Stimulated activated naive CD8-positive, alpha-beta T cell treated with anti-CD3 and anti-CD28 coated beads, Interleukin-15, Interleukin-2, amounts not matched to agents 100 U/mL and 50 U/mL, for 24 hours (primary cell): ENCODE measurements around the gene SLC4A1AP.

Experiments used
- ATAC-seq: fragments of 150-1000 bp; cut with Tn5 transposase; one replicate; pipeline ENCODE4 v1.10.0; 2021
- DNase-seq: peaks from one replicate; pipeline ENCODE4 v3.0.0; 2021

SLC4A1AP gene

DNA sequence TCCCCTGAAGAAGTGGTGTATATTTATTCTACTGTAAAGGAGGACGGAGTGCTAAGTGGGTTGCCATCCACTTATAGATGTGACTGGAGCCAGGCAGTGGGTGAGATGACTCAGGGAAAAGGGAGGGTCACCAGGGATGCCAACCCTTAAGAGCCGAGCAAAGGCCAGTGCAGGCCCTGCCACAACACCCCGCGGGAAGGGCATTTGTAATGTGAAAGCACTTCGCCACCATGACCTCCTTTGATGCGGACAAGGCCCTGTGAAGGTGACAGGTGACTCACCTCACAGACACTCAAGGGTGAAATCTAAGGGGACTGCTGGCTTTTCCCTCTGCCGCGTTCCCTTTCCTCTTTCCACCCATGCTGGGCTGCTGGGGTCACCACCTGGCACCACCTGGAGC, 57.6 kb downstream of the SLC4A1AP start:
- DNase-seq (peak; percentile 44), ATAC-seq (peak; percentile 41)

DNA sequence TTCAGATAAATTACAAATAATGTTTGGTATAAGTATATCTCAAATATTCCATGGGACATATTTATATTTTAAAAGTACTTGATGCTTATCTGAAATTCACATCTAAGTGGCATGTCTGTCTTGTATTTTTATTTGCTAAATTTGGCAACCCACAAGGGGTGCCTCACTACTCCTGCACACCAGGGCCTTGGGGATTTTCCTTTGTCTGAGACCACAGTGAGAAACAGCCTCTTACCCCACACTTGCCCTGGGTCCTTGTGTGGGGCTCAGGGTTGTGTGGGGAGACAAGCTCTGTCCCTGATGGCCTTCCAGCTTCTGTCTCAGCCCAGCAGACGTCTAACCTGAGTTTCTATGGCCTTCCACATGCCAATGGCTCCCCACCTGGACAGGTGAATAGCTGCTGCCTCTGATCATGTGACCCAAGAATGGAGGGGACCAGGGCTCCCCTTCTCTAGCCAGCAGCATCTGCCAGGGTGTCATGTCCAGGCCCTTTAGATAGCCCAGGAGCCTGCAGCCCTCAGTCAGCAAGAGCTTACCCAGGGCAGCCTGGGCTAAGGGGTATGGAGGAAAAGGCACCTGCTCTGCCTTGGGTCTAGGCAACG, 58.3 kb downstream of the SLC4A1AP start:
- ATAC-seq: no peak

DNA sequence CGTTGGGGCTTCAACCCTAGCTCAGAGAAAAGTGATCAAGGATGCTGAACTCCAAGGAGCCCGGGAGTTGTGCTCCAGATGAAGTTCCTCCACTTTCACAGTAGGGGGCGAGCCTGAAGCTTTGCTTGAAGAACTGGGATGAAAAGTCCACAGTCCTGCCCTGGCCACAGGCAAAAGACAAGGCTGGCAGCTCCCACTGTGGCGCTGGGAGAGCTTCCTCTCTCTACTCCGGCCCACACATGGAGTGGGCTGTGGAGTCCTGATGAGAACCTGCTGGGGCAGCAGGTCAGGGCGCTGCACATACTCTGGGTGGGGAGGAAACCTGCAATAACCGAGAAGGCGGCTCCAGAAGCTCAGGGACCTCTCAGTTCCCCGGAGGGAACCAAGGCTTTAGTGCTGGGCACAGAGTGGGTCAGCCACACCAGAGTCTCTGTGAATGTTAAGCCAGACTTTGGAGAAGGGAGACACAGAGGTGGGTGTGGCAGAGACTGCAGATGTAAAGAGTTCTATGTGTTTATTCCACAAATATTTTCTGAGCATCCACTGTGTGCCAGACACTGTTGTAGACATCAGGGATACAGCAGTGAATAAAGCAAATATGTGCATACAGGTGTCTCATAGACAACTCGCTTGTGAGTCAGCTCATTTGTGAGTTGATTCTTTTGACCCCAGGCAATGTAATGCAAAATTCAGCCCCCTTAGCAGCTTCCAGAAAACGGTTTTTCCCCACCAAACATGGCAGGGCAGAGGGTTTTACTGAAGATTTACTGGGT, 59.9 kb downstream of the SLC4A1AP start:
- DNase-seq: peak; percentile 37
- ATAC-seq: peak; percentile 11

More for the DNA sequence above, 58.3 kb downstream of the SLC4A1AP start:
- DNase-seq: no peak

DNA sequence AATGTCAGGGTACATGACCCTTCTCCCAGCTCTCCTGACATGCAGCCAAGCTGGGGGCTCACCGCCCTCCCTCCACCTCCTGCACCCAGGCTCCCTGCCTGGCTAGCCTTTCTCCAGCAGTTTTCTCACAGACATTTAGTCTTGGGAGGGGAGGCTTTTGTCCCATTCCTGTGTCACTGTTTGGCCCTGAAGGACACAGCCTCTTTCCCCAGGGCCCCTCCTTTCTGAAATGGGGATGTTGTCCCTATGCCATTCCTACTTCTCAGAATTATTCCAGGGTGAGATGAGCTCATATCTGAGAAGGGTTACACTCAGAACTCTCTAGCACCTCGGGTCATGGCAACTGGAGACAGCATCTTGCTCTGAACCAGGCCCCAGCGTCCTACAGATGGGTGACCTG, 60.5 kb downstream of the SLC4A1AP start:
- ATAC-seq (no peak), DNase-seq (no peak)

DNA sequence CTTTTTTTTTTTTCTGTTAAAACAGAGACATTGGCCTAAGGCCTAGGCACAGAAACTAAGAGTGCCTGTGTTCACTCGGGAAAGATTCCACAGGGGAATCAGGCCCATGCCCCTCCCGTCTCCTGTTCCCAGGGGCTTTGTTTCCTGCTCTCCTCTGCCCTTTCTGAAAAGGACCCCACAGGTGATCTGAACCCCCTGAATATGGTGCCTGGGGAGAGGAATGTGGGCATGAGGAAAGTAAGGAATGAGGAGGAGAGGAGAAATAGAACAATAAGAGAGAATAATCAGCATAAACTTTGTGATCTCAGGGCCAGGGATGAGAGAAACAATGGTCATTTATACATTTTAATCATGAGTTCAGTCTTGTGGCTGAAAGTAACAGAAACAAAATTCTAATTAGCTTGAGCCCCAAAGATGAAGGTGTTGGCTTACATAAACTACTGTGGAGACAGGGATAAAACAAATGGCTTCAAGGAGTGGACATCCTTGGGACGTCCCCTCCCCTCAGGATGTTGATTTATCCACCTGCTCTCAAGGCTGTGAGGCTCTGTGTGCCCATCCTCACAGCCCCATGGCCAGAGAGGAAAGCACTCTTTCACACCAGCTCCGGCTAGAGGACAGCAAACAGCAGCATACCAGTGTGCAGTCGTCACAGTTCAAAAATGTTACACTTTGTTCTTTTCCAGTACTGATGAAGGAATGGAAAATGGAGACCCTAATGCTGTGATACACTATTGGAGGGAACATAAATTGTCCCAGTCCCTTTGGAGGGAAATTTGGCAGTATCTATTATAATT, 61.4 kb downstream of the SLC4A1AP start:
- no peak for ATAC-seq

DNA sequence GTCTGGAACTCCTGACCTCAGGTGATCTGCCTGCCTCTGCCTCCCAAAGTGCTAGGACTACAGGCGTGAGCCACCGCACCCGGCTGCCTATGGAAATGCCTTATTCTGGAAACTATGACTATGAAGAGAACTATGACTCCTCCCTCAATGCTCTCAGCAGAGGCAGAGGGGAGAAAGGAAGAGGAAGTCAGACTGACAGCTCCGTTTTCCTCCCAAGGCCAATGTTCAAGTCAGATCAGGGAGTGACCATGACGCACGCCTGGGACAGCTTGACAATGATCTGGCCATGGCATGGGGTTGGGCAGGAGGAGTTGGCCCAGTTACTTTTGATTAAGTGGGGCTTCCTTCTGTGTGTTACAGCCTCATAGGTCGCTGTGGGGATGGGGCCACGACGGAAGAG, 63.6 kb downstream of the SLC4A1AP start:
- DNase-seq (no peak), ATAC-seq (no peak)

More for the DNA sequence above, 61.4 kb downstream of the SLC4A1AP start:
- no peak for DNase-seq

DNA sequence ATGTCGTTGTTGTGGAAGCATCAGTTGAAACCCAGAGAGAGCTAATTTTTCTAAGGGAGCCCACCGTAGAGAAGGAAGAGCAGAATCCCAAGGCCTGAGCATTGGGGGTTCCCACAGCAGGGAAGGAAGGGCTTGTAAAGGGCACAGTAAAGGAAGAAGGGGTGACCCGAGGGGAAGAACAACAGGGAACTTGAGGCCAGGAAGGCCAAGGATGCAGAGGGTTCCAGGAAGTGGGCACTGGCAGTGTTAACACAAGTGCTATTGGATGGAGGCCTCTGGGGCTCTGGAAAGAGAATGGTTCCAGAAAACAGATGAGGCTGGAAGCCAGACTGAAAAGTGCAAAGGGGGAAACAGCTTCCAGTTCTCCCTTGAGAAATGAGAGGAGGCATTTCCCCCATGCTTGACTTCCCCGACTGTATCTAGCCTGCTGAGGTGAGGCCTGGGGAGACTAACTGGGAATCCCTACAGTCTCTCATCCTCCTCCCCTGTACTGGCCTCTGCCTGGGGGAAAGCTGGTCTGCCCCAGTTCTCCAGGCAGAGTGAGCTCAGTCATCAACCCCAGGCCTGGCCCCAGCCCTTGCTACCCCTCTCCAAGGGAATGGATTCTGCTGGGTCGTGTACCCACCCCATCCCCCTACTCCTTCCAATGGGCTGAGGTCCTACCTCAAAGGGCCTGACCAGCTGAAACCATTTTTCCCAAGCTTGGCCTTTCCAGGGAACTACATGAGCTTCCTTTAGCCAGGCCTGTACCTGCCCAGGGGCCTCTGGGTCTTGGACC, 64.6 kb downstream of the SLC4A1AP start:
- ATAC-seq: no peak
- DNase-seq: no peak

DNA sequence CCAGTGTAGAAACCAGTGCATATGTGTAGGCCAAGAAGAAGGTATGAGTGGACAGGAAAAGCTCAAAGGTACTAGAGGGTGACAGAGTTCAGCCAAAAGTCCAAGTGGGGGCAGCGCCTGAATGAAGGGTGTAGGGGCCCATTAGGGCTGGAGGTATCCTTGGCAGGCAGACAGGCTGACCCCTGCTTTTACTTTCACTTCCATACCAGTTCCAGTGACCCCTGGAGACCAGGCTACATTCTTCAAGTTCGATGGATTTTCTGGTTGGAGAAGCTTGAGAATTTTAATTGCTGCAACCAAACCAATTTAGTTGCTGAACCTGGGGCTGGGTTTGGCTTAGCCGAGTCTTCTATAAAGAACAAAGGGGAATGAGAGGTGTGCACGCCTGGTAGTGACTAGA, 65.5 kb downstream of the SLC4A1AP start:
- no peak for ATAC-seq
- DNase-seq: no peak

DNA sequence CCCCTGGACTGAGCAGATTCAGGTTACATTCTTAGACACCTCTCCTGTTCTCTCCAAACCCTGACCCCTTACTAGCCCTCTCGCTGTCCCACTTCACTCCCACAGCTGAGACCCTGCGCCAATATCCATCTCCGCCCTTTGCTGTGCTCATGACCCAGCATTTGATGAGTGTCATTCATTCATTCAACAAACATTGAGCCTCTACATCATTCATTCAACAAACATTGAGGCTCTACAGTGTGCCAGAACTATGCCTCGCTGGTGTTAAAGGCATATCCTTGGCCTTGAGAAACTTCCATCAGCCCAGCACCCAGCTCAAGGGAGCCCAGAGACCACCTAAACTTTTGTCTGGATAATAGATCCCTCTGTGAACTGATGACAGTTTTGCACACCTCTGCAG, 65.9 kb downstream of the SLC4A1AP start:
- DNase-seq (no peak), ATAC-seq (no peak)

DNA sequence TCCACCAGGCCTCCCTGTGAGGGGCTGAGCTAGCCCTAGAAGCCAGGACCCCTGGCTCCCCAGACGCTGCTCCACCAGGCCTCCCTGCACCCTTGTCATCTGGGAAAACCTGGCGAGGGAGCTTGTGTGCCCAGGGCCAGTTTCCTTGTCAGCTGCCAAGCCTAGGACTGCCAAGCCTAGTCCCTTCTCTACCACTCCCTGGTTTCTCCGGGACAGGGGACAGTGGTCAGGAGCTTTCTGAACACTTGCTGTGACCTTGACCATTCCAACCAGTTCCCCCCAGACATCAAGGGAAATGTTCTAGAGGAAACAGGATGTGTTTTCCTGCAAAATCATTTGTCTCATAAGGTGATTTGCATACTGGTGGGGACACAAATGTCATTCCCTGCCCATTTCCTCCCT, 66.6 kb downstream of the SLC4A1AP start:
- DNase-seq: no peak
- ATAC-seq: no peak

DNA sequence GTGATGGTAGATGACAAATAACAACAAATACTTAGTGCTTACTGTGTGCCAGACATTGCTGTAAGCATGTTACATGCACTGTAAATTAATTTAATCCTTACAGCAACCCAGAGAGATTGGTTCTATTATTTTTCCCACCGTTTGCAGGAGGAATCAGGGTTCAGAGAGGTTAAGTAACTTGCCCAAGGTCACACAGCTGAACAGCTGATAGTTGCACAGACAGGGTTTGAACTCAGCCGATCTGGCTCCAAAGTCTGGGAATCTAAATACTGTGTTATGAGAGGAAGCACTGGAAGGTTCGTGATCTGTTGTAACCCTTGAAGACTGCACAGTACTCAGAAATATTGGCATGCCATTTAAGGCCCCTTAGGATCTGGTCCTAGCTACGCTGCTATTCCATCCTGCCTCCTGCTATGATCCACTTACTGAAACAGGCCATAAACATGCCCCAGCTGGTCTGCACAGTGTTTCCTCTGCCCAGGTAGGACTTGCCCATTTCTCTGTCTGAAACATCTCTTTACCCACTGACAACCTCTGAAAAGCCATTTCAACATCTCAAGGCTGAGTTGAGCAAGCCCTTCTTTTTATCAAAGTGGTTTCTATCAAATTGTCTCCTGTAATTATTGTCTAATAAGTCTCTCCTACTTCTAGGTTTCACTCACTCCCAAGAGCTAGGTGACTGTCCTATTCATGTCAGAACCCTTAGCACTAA, 67.4 kb downstream of the SLC4A1AP start:
- ATAC-seq (no peak), DNase-seq (no peak)

DNA sequence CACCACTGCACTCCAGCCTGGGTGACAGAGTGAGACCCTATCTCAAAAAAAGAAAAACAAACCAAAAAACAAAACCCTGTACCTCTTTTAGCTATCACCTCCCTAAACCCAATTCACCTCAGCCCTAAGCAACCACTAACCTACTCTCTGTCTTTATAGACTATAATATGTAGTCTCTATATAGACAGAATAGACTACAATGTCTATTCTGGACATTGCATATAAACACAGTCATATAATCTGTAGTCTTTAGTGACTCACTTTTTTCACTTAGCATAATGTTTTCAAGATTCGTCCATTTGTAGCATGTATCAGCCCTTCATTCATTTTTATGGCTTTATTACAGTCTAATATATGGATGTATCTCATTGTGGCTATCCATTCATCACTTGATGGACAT, 70.6 kb downstream of the SLC4A1AP start:
- DNase-seq (no peak), ATAC-seq (no peak)

DNA sequence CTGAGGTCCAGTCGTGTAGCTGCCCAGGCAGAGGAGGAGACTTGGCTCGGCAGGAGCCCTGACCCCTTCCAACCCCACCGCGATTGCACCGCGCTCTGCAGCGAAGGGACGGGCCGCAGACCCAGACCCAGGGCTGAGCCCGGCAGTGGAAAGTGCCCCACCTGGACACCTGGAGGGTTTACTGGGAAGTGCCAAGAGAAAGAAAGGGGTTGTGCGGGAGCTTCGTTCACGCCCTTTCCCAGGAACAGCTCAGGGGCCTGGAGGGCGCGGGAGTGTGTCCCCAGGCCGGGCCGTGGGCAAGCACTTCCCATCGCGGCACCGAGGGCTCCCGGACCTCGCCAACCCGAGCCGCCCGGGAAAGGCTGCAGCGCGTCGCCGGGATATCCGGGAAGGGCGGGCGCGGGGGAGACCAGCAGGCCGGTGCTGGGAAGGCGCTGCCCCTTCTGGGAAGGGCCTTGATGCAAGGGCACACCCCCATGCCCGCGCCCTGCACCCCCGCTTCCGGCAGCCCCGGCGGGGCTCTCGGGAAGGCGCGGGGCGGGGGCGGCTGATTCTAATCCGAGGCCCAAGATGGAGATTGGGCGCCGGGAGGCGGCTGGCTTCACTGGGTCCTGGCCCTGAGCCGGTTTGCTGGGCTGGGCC, 71.7 kb downstream of the SLC4A1AP start:
- DNase-seq (peak; percentile 74), ATAC-seq (peak; percentile 86)

DNA sequence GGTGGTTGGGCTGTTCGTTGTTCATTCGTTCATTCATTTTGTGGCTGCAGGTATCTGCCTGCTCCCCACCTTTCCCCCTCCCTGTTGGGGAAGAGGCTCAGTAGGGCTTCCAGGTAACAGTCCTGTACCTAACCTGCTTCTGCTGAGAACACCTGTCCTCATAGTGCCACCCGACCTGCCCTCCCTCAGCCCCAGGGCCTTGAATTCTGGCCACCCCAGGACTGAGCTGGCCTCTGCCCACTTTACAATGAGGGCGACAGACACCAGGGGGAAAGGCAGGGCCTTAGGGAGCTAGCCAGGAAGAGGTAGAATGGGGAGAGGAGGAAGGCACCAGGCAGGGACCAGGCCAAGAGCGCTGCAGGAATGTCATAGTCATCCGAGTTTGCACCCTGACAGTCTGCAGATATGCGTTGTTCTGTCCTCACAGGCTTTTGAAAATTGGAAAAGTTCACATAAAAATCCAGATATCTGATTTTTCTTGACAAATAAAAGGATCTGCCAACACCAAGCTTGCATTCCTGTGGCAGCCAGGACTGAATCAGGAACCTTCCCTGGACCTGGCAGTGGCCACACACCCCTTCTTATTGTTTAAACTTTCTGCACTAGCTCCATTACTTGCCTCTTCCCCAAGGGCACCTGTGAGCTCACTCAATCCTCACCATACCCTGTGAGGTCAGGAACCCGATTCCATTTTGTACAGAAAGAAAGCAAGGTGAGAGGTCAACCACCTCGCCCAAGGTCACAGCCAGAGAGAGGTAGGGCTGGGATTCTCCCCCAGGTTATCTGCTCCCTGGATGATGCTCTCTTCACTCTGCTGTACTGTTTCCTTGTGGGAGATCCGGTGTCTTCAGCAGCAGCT, 72.6 kb downstream of the SLC4A1AP start:
- DNase-seq (no peak), ATAC-seq (no peak)

DNA sequence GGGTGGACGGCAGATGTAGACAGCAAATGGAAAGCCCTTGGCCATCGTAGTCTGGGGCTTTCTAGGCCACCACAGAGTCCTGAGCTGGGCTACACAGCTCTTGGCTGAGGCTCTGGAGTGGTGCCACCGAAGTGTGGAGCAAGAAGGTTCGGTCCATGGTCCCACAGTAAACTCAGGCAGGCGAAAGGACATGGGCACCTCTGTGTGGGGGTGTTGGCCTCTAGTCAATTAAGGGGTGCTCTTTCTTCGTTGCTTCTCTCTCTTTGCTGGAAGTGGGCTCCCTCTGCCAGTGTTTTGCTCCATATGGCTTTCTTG, 73.2 kb downstream of the SLC4A1AP start:
- ATAC-seq: no peak
- no peak for DNase-seq

DNA sequence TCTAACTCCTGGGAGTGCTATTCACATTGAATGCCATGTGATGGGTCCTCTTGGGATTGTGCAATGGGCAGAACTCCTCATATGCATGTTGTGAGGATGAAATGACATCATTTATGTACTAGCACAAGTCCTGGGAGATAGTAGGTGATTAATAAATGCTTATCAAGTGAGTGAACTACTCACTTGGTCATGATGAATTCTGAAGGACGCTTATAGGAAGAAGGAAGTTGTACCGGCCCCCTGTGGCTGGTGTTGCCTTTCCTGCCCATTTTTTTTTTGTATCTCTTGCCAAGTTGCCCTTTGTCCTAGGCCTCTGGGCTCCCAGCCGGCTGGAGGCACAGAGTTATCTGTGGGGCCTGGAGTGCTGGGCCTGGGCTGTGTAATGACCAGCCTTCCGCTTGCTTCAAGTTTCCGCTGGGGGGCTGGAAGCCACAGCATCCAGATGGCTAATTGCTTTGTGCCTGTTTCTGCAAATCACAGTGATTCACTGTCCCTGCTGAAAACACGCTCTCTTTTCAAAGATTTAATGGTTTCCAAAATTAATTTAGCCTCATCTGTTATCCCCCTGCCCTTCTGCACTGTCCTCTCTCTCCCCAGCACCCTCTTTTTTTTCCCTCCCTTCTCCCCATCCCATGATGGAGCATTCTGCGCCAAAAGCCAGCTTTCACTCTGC, 74.1 kb downstream of the SLC4A1AP start:
- ATAC-seq (no peak), DNase-seq (no peak)

DNA sequence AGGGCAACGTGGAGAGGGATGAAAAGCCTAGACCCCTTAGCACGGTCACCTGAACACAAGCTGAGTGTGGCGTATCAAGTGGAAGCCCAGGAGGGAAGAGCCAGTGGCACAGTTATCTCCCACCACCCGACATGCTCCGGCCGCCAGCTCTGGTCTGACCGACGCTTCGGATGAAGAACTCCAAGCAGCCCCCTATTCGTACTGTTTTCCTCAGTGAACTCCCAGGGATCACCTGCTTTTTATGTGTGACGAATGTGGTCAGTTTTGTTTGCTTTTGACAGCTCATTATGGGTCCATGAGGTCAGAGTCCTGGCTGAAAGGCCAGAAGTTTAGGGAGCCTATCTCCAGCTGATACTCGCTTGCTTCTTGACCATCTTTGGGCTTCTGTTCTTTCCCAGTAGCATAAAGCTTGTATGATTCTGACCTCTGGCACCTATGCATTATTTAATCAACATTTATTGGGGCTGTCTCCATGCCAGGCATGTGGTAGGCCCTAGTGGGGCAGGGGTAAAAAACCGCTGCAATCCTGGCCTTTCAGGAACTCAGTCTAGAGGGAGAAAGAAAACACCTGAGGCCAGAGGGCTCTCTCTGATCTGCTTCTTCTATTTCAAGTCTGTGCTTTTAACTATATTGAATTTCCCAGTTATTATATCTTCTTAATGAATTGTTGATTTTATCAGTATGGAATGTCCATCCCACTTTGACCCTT, 74.8 kb downstream of the SLC4A1AP start:
- no peak for DNase-seq
- no peak for ATAC-seq

DNA sequence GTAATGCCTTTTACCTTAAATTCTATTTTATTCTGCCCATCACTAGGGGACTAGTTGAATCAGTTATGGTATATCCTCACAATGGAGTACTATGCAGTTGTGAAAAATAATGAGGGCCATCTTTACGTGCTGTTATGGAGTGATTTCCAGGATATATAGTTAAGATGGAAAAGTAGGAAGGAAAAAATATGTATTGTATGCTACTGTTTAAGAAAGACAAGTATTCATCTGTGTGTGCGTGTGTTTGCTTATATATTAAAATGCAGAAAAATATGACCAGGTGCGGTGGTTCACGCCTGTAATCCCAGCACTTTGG, 75.3 kb downstream of the SLC4A1AP start:
- DNase-seq: no peak
- ATAC-seq: no peak

DNA sequence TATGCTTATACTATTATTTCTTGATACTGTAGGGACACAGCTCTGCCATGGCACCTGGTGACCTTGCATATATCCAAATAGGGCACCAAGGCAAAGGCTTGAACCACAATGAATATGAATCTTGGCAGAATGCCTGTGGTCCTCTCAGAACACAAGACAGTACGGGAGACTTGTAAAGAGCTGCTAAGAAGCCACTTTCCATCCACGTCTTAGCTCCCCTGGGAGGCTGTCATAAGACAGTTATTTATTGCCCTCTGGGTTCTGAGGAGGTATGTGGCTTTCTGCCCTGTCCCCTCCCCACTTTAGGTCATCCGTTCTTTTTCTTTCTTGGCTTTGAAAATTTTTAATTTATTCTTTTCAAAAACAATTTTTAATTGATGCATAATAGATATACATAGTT, 78.0 kb downstream of the SLC4A1AP start:
- no peak for DNase-seq
- ATAC-seq: no peak
